Right lobe of liver (tissue), 4 donors: Measurements from ENCODE around the gene BOD1.

Experiments
- POLR2A ChIP-seq: fragments of 450-650 bp; IDR thresholded peaks from one replicate; pipeline ENCODE4 v1.6.1; 2017; ENCODE audit warnings: antibody characterized with exemption, mild to moderate bottlenecking
- TF ChIP-seq, protein P1 (sequence below), 4 donors: fragments of 200-600 bp in 3 of 4; fragments of 450-650 bp in 1 of 4; IDR thresholded peaks; one replicate each; pipeline versions ENCODE4 v1.5.1 to v1.8.0; 2016 to 2022; ENCODE audit warnings: antibody characterized with exemption in 4 of 4, mild to moderate bottlenecking in 2 of 4
- donor health status: DM: no; HTN: no; CAD: no.
- donor health status: DM: no; HTN: no; CAD: no.
- donor health status: DM: no; HTN: yes; CAD: no.

DNA sequence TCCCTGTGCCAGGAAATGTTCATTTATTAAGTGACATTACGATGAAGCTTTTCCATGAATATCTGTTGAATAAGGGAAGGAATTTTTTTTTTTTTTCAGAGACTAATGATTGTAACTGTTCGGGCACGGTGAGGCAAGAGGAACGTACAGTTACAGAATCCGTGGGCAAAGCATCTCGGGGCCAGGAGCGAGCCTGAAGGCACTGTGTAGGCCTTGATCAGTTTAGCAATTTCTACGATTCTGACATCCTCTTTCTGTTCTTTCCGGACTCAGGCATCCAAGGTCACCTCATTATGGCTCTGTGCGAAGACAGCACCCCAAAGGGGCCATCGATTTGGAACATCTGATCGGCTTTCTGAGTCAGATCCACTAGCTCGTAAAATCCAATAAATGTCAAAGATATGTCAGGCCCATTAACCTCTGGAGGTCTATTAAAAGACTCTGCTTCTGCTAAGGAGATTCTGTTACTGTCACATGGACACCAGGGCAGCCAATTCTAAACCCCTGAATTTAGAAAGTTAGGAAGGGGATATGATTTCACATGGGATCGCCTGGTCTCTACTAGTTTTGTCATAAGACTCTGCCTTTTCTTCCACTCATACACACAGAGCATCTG, 41.4 kb upstream of the BOD1 start:
- TF ChIP-seq POLR2A: no peak
- TF ChIP-seq, protein P1, sequence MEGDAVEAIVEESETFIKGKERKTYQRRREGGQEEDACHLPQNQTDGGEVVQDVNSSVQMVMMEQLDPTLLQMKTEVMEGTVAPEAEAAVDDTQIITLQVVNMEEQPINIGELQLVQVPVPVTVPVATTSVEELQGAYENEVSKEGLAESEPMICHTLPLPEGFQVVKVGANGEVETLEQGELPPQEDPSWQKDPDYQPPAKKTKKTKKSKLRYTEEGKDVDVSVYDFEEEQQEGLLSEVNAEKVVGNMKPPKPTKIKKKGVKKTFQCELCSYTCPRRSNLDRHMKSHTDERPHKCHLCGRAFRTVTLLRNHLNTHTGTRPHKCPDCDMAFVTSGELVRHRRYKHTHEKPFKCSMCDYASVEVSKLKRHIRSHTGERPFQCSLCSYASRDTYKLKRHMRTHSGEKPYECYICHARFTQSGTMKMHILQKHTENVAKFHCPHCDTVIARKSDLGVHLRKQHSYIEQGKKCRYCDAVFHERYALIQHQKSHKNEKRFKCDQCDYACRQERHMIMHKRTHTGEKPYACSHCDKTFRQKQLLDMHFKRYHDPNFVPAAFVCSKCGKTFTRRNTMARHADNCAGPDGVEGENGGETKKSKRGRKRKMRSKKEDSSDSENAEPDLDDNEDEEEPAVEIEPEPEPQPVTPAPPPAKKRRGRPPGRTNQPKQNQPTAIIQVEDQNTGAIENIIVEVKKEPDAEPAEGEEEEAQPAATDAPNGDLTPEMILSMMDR (IDR thresholded peaks at IDR 0.05): no peak
